ENCODE data around the gene TTC1.
"Not testable (repeated sequence)": the region's sequence is repeated elsewhere in the genome, so short reads cannot be mapped to it uniquely, and the experiment has no call there.

The TTC1 gene

GRCh38 chr5:160001457-160001856 is 7.5 kb upstream of the TTC1 start:
- DNase-seq (ENCODE audit: low spot score) = no peak

DNA sequence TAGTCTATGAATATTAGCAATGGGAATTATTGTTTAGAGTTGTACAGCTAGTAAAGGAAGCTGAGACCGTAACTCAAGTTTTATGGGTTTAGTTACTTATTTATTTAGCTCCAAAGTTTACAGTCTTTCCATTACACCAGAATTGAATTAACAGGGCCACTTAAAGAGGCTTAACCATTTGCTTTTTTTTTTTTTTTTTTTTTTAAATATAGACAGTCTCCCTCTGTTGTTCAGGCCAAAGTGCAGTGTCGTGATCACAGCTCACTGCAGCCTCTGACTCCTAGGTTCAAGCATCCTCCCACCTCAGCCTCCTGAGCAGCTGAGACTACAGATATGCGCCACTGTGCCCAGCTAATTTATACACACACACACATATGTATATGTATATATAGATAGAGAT is 1.4 kb upstream of the TTC1 start:
- DNase-seq (ENCODE audit: low spot score) = no peak

DNA sequence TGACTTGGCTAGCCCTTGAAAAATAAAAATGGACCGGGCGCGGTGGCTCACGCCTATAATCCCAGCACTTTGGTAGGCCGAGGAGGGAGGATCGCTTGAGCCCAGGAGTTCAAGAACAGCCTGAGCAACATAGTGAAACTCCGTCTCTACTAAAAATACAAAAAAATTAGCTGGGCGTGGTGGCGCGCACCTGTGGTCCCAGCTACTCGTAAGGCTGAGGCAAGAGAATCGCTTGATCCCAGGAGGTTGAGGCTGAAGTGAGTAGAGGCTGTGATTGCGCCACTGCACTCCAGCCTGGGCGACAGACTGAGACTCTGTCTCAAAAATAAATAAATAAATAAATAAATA is 436 bp upstream of the TTC1 start:
- not testable (repeated sequence) for DNase-seq (ENCODE audit: low spot score)

DNA sequence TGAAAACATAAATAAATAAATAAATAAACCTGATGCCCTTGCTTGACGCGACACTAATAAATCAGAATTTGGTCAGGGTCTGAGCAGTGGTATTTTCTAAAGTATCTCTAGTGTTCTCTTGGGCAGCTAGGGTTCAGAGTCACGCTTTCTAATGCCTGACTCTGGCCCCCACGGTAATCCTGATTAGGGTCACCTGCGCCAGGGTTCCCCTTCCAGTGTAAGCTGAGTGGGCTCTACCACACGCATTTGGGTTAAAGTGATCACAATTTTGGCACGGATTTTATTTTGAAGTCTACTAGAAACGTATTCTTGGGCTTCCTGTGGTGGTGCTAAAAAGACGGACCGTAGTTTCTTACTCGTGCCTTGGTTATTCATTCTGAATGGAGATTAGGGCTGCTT is 651 bp downstream of the TTC1 start:
- DNase-seq (ENCODE audit: low spot score) = no peak

- DNase-seq (ENCODE audit: low spot score) = no peak
These were observed 2.5 kb downstream of the TTC1 start for GRCh38 chr5:160011471-160011870.

DNA sequence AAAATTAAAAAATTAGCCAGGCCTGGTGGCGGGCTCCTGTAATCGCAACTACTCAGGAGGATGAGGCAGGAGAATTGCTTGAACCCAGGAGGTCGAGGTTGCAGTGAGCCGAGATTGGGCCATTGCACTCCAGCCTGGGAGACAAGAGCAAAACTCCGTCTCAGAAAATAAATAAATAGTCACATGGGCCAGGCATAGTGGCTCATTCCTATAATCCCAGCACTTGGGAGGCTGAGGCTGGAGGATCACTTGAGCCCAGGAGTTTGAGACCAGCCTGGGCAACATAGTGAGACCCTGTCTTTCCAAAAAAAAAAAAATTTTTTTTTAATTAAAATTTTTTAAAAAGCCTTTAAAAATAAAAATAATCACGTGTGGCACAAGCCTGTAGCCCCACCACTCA is 5.3 kb downstream of the TTC1 start:
- DNase-seq (ENCODE audit: low spot score) = not testable (repeated sequence)

DNA sequence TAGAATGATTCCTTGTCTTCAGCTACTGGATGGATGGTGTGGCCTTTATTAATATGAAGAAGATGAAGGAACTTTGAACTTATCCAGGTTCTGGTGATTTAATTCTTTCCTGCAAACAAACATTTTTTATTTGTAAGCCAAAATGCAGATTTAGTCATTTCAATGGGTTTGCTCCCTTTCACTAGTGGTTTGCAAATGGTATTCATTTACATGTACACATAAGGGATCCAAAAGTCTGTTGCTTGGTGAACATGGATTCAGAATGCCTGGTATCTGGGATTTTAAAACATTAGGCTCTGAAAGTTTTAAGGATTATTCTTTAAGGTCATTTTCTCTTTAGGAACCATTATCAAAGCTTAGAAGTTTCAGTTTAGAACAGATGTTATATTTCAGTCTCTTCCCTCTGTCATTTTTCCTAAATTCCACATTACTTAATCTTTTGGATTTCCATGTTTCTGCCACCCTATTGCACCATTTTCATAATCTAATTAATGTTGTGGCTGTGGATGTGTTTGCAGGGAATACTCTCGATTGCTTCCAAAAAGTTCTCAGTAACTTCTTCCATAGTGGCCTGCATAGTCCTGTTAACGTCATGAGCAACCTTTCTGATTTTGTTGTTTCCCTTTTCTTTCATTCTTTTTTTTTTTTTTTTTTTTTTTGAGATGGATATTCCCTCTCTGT is 10.1 kb downstream of the TTC1 start:
- DNase-seq (ENCODE audit: low spot score) = no peak

- no peak for DNase-seq (ENCODE audit: low spot score)
These were observed 11.4 kb downstream of the TTC1 start for GRCh38 chr5:160020266-160020770.

- no peak for DNase-seq (ENCODE audit: low spot score)
These were observed 12.0 kb downstream of the TTC1 start for GRCh38 chr5:160020964-160021363.

GRCh38 chr5:160021831-160022446 is 13.0 kb downstream of the TTC1 start:
- DNase-seq (ENCODE audit: low spot score) = peak; percentile 82

DNA sequence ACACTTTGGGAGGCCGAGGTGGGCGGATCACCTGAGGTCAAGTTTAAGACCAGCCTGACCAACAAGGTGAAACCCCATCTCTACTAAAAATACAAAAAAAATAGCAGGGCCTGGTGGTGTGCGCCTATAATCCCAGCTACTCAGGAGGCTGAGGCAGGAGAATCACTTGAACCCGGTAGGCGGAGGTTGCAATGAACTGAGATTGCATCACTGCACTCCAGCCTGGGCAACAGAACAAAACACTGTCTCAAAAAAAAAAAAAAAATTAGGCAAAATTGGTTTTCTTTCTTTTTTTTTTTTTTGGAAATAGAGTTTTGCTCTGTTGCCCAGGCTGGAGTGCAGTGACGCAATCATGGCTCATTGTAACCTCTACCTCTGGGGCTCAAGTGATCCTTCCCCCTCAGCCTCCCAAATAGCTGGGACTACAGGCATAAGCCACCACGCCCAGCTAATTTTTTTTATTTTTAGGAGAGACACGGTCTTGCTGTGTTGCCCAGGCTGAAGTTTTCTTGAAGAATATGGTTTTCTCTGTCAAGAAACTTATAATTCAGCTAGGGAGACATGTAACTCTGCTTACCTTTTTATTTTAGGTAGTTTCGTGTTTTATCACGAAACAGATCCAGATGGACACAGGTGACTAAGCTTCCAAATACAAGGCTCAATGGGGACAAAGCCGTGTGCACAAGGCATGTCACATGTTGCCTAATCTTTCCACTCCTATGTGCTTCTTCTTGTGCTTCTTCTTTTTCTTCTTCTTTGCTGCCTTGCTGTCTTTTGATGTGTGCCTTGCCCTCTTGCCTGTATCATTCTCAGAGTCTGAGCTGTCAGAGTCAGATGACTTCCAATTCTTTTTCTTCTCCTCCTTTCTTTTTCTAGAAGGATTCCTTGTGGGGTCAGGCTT is 14.3 kb downstream of the TTC1 start:
- DNase-seq (ENCODE audit: low spot score) = no peak

GRCh38 chr5:160023908-160024630 is 15.1 kb downstream of the TTC1 start:
- no peak for DNase-seq (ENCODE audit: low spot score)

DNA sequence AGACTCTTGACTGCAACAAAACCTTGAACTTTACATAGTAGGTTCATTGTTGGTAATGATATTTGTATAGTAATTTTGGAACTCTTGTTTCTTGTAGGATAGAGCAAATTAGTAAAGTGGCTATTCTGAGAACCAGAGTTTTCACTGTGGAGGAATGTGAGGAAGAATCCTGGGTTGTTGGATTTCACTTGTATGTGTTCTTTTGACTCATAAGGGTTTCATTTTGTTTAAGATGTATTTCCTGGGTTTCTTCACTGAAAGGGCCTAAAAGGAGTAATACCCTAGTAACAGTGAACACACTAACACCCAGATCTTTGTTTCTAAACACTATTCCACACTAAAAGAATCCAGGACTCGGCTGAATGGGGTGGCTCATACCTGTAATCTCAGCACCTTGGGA is 20.1 kb downstream of the TTC1 start:
- DNase-seq (ENCODE audit: low spot score) = no peak

DNA sequence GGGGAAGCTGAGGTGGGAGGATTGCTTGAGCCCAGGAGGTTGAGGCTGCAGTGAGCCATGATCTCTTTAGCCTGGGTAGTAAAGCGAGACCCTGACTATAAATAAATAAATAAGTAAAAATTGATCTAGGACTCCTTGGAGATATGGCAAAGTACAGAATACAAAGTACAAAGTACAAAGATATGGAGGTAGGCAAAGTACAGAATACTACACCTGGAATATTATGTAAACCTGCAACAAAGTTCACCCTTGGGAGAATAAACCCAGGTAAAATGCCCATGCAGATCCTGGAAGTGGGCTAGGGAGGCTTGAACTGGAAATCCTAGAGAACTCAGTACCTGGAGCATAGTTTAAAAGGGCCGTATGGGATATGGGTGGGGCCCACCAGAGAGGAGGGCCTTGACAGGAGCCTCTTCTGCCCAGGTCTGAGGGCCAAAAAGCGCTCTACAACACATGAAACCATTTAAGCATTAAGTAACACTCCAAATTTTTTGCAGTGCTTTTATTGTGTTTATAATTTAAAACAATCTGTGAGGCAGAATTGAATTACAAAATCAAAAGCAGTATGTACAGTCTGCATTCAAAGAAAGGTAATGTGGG is 20.7 kb downstream of the TTC1 start:
- no peak for DNase-seq (ENCODE audit: low spot score)

- no peak for DNase-seq (ENCODE audit: low spot score)
These were observed 21.9 kb downstream of the TTC1 start for GRCh38 chr5:160030631-160031377.

- DNase-seq (ENCODE audit: low spot score) = no peak
These were observed 24.8 kb downstream of the TTC1 start for GRCh38 chr5:160033546-160034252.

DNA sequence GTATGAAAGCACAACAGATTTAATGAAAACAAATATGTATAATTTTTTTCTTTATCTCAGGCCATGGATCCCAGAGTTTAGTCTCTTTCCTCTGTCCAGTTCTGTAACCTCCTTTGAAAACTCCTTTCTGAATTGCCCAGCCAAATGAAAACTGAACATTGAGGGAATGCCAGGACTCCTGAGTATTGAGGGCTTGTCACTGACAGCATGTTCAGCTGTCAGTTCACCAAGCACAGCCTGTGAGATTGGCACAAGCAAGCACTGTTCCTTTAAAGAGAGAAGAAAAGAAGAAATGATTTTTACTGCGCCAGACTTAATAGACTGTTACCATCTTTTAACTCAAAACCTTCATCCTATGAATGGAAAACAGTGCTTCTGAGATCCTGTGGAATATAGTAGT is 27.3 kb downstream of the TTC1 start:
- no peak for DNase-seq (ENCODE audit: low spot score)

DNA sequence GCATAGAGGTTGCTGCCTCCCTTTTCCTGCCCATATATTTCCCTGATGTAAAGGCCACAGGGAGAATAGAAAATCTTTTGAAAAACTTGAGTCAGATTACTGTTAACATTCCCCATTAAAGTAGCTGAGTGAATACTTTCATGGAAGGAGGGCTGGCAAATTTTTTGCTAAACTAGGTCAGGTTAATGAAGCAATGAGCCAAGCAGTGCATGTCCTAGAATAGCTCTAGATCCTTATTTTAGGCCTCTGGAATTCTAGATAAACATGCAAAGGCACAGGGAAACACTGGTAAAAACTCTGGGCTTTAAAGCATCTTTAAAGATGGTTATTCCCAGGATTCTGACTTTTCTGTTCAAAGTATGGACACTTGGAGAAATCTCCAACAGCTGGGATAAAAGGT is 27.9 kb downstream of the TTC1 start:
- no peak for DNase-seq (ENCODE audit: low spot score)

- no peak for DNase-seq (ENCODE audit: low spot score)
These were observed 31.0 kb downstream of the TTC1 start for GRCh38 chr5:160039810-160040470.

DNA sequence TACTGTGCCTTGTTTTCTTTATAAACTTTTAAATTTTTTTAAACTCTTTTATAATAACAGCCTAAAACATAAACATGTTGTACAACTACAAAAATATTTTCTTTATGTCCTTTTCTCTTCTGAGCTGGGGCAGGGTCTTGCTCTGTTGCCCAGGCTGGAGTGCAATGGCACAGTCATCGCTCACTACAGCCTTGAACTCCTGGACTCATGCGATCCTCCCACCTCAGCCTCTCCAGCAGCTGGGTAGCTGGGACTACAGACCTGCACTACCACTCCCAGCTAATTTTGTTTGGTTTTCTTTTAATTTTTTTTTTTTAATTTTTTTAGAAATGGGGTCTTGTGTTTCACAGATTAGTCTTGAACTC is 31.5 kb downstream of the TTC1 start:
- no peak for DNase-seq (ENCODE audit: low spot score)
